HEK293 (cell line): ENCODE data around the gene IRX2.

Source experiments
- CTCF ChIA-PET: fragments of 350-600 bp; formaldehyde crosslinking; extraction: SDS; loops from one replicate; lab custom pipeline; 2021; ENCODE audit warnings: antibody characterized with exemption; lab: Yijun Ruan, JAX
- POLR2A ChIA-PET: fragments of 300-600 bp; formaldehyde crosslinking; extraction: SDS; loops from one replicate; lab custom pipeline; 2020; ENCODE audit warnings: antibody characterized with exemption, inconsistent platforms; lab: Yijun Ruan, JAX
- H3K27ac ChIP-seq: fragments of 200-500 bp; sonication (Bioruptor generic); 2 replicates; pipeline ENCODE4 v1.5.1; 2014; ENCODE audit warnings: low read depth, low read length, control low read depth, inconsistent platforms; ENCODE audit errors: extremely low read depth
- H3K36me3 ChIP-seq, 2 experiments: fragments of 200-500 bp in 1 of 2; sonication (Bioruptor generic) in 1 of 2; 1 replicate in 1 of 2; 2 replicates in 1 of 2; pipeline ENCODE4 v1.5.1; 2014 to 2017; ENCODE audit warnings: inconsistent platforms in 2 of 2, low read length in 2 of 2; ENCODE audit not compliant: control insufficient read depth in 2 of 2, insufficient read depth in 1 of 2
- H3K4me1 ChIP-seq: fragments of 200-500 bp; sonication (Bioruptor generic); 2 replicates; pipeline ENCODE4 v1.5.1; 2014; ENCODE audit warnings: mild to moderate bottlenecking, low read length, inconsistent platforms; ENCODE audit not compliant: control insufficient read depth, insufficient read depth
- H3K4me3 ChIP-seq: 2 replicates; pipeline ENCODE4 v1.5.1; 2011; ENCODE audit warnings: low read depth, mild to moderate bottlenecking, control low read depth, low read length, moderate library complexity
- H3K9me3 ChIP-seq: fragments of 200-500 bp; sonication (Bioruptor generic); 2 replicates; pipeline ENCODE4 v1.5.1; 2014; ENCODE audit warnings: low read depth, low read length, inconsistent platforms; ENCODE audit not compliant: control insufficient read depth, insufficient read depth
- GLI2 ChIP-seq: fragments of 450-650 bp; formaldehyde crosslinking; IDR thresholded peaks from 2 replicates; pipeline ENCODE4; 2017; ENCODE audit warnings: missing biosample characterization, missing genetic modification characterization, low read depth, borderline replicate concordance
- HOXC10 ChIP-seq: sonication (generic); formaldehyde crosslinking; IDR thresholded peaks from 2 replicates; pipeline ENCODE4 v1.8.1; 2023; ENCODE audit warnings: mild to moderate bottlenecking, missing genetic modification reagents
- INSM2 ChIP-seq: fragments of 450-650 bp; formaldehyde crosslinking; IDR thresholded peaks from 2 replicates; pipeline ENCODE4 v1.5.1; 2016; ENCODE audit warnings: missing biosample characterization, missing genetic modification characterization
- KLF10 ChIP-seq: fragments of 450-650 bp; IDR thresholded peaks from 2 replicates; pipeline ENCODE4 v1.5.1; 2018; ENCODE audit warnings: missing biosample characterization, mild to moderate bottlenecking, missing genetic modification characterization
- MEIS1 ChIP-seq: sonication (generic); formaldehyde crosslinking; IDR thresholded peaks from 2 replicates; pipeline ENCODE4 v1.8.1; 2022; ENCODE audit warnings: missing genetic modification reagents, mild to moderate bottlenecking, borderline replicate concordance
- PBX3 ChIP-seq: sonication (generic); formaldehyde crosslinking; IDR thresholded peaks from 2 replicates; pipeline ENCODE4 v1.8.1; 2022; ENCODE audit warnings: mild to moderate bottlenecking, moderate library complexity, missing genetic modification reagents
- PRDM1 ChIP-seq: fragments of 450-650 bp; formaldehyde crosslinking; IDR thresholded peaks from 2 replicates; pipeline ENCODE4; 2016; ENCODE audit warnings: missing biosample characterization, missing genetic modification characterization
- PRDM2 ChIP-seq: fragments of 450-650 bp; formaldehyde crosslinking; IDR thresholded peaks from 2 replicates; pipeline ENCODE4 v1.5.1; 2016; ENCODE audit warnings: missing biosample characterization, missing genetic modification characterization, borderline replicate concordance
- SCRT2 ChIP-seq: fragments of 450-650 bp; formaldehyde crosslinking; IDR thresholded peaks from 2 replicates; pipeline ENCODE4 v1.5.1; 2016; ENCODE audit warnings: missing biosample characterization, missing genetic modification characterization
- SP3 ChIP-seq: fragments of 450-650 bp; formaldehyde crosslinking; IDR thresholded peaks from 2 replicates; pipeline ENCODE4 v1.5.1; 2016; ENCODE audit warnings: missing biosample characterization, missing genetic modification characterization
- ZFP41 ChIP-seq: fragments of 450-650 bp; formaldehyde crosslinking; IDR thresholded peaks from 2 replicates; pipeline ENCODE4 v1.5.1; 2016; ENCODE audit warnings: missing biosample characterization, missing genetic modification characterization, borderline replicate concordance
- ZIC2 ChIP-seq: fragments of 450-650 bp; formaldehyde crosslinking; IDR thresholded peaks from 2 replicates; pipeline ENCODE4 v1.5.1; 2016; ENCODE audit warnings: missing biosample characterization, missing genetic modification characterization
- ZNF112 ChIP-seq: fragments of 450-650 bp; formaldehyde crosslinking; IDR thresholded peaks from 2 replicates; pipeline ENCODE4 v1.5.0; 2017; ENCODE audit warnings: missing biosample characterization, missing genetic modification characterization
- ZNF132 ChIP-seq: fragments of 450-650 bp; formaldehyde crosslinking; IDR thresholded peaks from 2 replicates; pipeline ENCODE4 v1.5.1; 2017; ENCODE audit warnings: missing biosample characterization, missing genetic modification characterization, borderline replicate concordance
- ZNF169 ChIP-seq: fragments of 450-650 bp; formaldehyde crosslinking; IDR thresholded peaks from 2 replicates; pipeline ENCODE4 v1.5.1; 2016; ENCODE audit warnings: missing biosample characterization, missing genetic modification characterization
- ZNF175 ChIP-seq: fragments of 450-650 bp; formaldehyde crosslinking; IDR thresholded peaks from 2 replicates; pipeline ENCODE4 v1.5.1; 2016; ENCODE audit warnings: missing biosample characterization, missing genetic modification characterization
- ZNF24 ChIP-seq: fragments of 450-650 bp; formaldehyde crosslinking; IDR thresholded peaks from 2 replicates; pipeline ENCODE4 v1.5.1; 2016; ENCODE audit warnings: missing biosample characterization, missing genetic modification characterization
- ZNF302 ChIP-seq: fragments of 450-650 bp; formaldehyde crosslinking; IDR thresholded peaks from 2 replicates; pipeline ENCODE4 v1.5.1; 2016; ENCODE audit warnings: missing biosample characterization, missing genetic modification characterization, low read depth
- ZNF37A ChIP-seq: fragments of 450-650 bp; IDR thresholded peaks from 2 replicates; pipeline ENCODE4 v1.5.1; 2018; ENCODE audit warnings: missing biosample characterization, missing genetic modification characterization
- ZNF501 ChIP-seq: fragments of 450-650 bp; formaldehyde crosslinking; IDR thresholded peaks from 2 replicates; pipeline ENCODE4 v1.5.1; 2016; ENCODE audit warnings: missing biosample characterization, missing genetic modification characterization
- ZNF513 ChIP-seq: fragments of 450-650 bp; IDR thresholded peaks from 2 replicates; pipeline ENCODE4 v1.5.1; 2018; ENCODE audit warnings: missing biosample characterization, missing genetic modification characterization
- ZNF514 ChIP-seq: fragments of 450-650 bp; formaldehyde crosslinking; IDR thresholded peaks from 2 replicates; pipeline ENCODE4 v1.5.1; 2016; ENCODE audit warnings: missing biosample characterization, missing genetic modification characterization
- ZNF549 ChIP-seq: fragments of 450-650 bp; IDR thresholded peaks from 2 replicates; pipeline ENCODE4 v1.5.1; 2018; ENCODE audit warnings: missing biosample characterization, missing genetic modification characterization, mild to moderate bottlenecking, inconsistent platforms, moderate library complexity
- ZNF571 ChIP-seq: fragments of 450-650 bp; formaldehyde crosslinking; IDR thresholded peaks from 2 replicates; pipeline ENCODE4 v1.5.0; 2017; ENCODE audit warnings: missing biosample characterization, missing genetic modification characterization
- ZNF658 ChIP-seq: fragments of 450-650 bp; formaldehyde crosslinking; IDR thresholded peaks from 2 replicates; pipeline ENCODE4; 2016; ENCODE audit warnings: missing biosample characterization, missing genetic modification characterization
- ZNF660 ChIP-seq: fragments of 450-650 bp; IDR thresholded peaks from 2 replicates; pipeline ENCODE4 v1.5.1; 2018; ENCODE audit warnings: missing biosample characterization, mild to moderate bottlenecking, missing genetic modification characterization
- ZNF792 ChIP-seq: fragments of 450-650 bp; formaldehyde crosslinking; IDR thresholded peaks from 2 replicates; pipeline ENCODE4 v1.5.1; 2016; ENCODE audit warnings: missing biosample characterization, missing genetic modification characterization
- ZNF830 ChIP-seq: fragments of 450-650 bp; IDR thresholded peaks from 2 replicates; pipeline ENCODE4 v1.5.0; 2018; ENCODE audit warnings: missing biosample characterization, missing genetic modification characterization, low read depth, mild to moderate bottlenecking, moderate library complexity
- ZNF837 ChIP-seq: fragments of 450-650 bp; formaldehyde crosslinking; IDR thresholded peaks from 2 replicates; pipeline ENCODE4 v1.5.1; 2016; ENCODE audit warnings: missing biosample characterization, missing genetic modification characterization
- ZSCAN16 ChIP-seq: fragments of 450-650 bp; formaldehyde crosslinking; IDR thresholded peaks from 2 replicates; pipeline ENCODE4 v1.5.1; 2016; ENCODE audit warnings: missing biosample characterization, missing genetic modification characterization

IRX2 gene

GRCh38 chr5:2751592-2752021 lies at the start of gene IRX2:
IRX2 (minus strand) TSS chr5:2751677; CDS start chr5:2751413, 264 bp downstream.
- Histone ChIP-seq H3K4me3 (no peak within 1 kb of the TSS; the same call in 1 of the 2 replicates), H3K4me1 (no peaks in the 10 kb centered on the region), H3K9me3 (no peaks in the 10 kb centered on the region; the same call in 1 of the 2 replicates), H3K27ac (no peak within 1 kb of the TSS), H3K36me3 (no peaks in the 10 kb centered on the region)
- TF ChIP-seq ZNF112 (tag by site-specific recombination) (no peak), ZIC2 (tag by site-specific recombination) (no peak), PRDM1 (tag by site-specific recombination) (no peak), ZNF37A (tag by site-specific recombination) (no peak), ZNF549 (tag by site-specific recombination) (no peak), ZNF837 (tag by site-specific recombination) (no peak), ZNF24 (tag by site-specific recombination) (no peak), MEIS1 (CRISPR knock-in tag) (no peak), ZNF514 (no peak), PBX3 (no peak), ZNF175 (tag by site-specific recombination) (no peak), ZNF169 (tag by site-specific recombination) (no peak), GLI2 (no peak), ZNF302 (no peak), ZNF501 (tag by site-specific recombination) (no peak), ZNF132 (tag by site-specific recombination) (no peak), ZNF571 (tag by site-specific recombination) (no peak), KLF10 (no peak)
- ChIA-PET POLR2A (no interaction called here), CTCF (no interaction called here)

GRCh38 chr5:2800035-2800434 lies 48.6 kb upstream of the IRX2 start:
- POLR2A ChIA-PET = no interaction called here
- TF ChIP-seq ZNF513 = no peak
- TF ChIP-seq PRDM2 (tag by site-specific recombination) = no peak
- no peak for TF ChIP-seq ZNF830
- TF ChIP-seq ZSCAN16 = no peak
- TF ChIP-seq INSM2 (tag by site-specific recombination) = no peak
- no peak for TF ChIP-seq ZNF660 (tag by site-specific recombination)
- TF ChIP-seq SCRT2 (tag by site-specific recombination) = no peak
- no peak for TF ChIP-seq ZNF658 (tag by site-specific recombination)
- no peak for TF ChIP-seq SP3
- no peak for TF ChIP-seq ZFP41 (tag by site-specific recombination)
- no peak for TF ChIP-seq HOXC10
- TF ChIP-seq ZNF792 (tag by site-specific recombination) = no peak

More at GRCh38 chr5:2800035-2800434, 48.6 kb upstream of the IRX2 start:
- H3K4me3 ChIP-seq = no peak overlapping the region
- no peaks in the 10 kb centered on the region for H3K9me3 ChIP-seq
- H3K36me3 ChIP-seq = no peaks in the 10 kb centered on the region
- CTCF ChIA-PET = no interaction called here
- H3K27ac ChIP-seq = no peak overlapping the region
- no peaks in the 10 kb centered on the region for H3K4me1 ChIP-seq
